Smooth muscle cell (in vitro differentiated cells): ENCODE data around the gene STKLD1. TPM values are rescaled to one million over a fixed set of nuclear protein-coding genes. Genes with fewer than 3 reads are reported as not detected.

Experiments
- DNase-seq: peaks from one replicate; lab custom pipeline; 2025; ENCODE audit not compliant: unreplicated experiment; lab: John Stamatoyannopoulos, UW
- H2AFZ ChIP-seq: fragments of 200-600 bp; sonication (generic); 2 replicates; pipeline ENCODE4 v1.6.0; 2016; ENCODE audit warnings: antibody characterized with exemption, low read depth, mild to moderate bottlenecking
- H3F3A ChIP-seq: fragments of 200-600 bp; sonication (generic); 2 replicates; pipeline ENCODE4 v1.6.0; 2017; ENCODE audit warnings: antibody characterized with exemption, low read depth
- H3K27ac ChIP-seq: fragments of 200-600 bp; sonication (generic); 2 replicates; pipeline ENCODE4 v1.5.1; 2016; ENCODE audit warnings: low read depth, mild to moderate bottlenecking
- H3K27me3 ChIP-seq: fragments of 200-600 bp; sonication (generic); 2 replicates; pipeline ENCODE4 v1.6.1; 2016; ENCODE audit warnings: low read depth, mild to moderate bottlenecking
- H3K36me3 ChIP-seq: fragments of 200-600 bp; sonication (generic); 2 replicates; pipeline ENCODE4 v1.5.1; 2016; ENCODE audit warnings: low read depth
- H3K4me1 ChIP-seq: fragments of 200-600 bp; sonication (generic); 2 replicates; pipeline ENCODE4 v1.5.1; 2016; ENCODE audit warnings: low read depth
- H3K4me2 ChIP-seq: fragments of 200-600 bp; sonication (generic); 2 replicates; pipeline ENCODE4 v1.6.0; 2016; ENCODE audit warnings: mild to moderate bottlenecking
- H3K4me3 ChIP-seq: fragments of 200-600 bp; sonication (generic); 2 replicates; pipeline ENCODE4 v1.5.1; 2016; ENCODE audit warnings: mild to moderate bottlenecking
- H3K79me2 ChIP-seq: fragments of 200-600 bp; sonication (generic); 2 replicates; pipeline ENCODE4 v1.6.0; 2016; ENCODE audit warnings: low read depth, mild to moderate bottlenecking
- H3K9ac ChIP-seq: fragments of 200-600 bp; sonication (generic); 2 replicates; pipeline ENCODE4 v1.6.0; 2016; ENCODE audit warnings: low read depth
- H3K9me3 ChIP-seq: fragments of 200-600 bp; sonication (generic); replicated peaks from 2 replicates; pipeline ENCODE4 v1.5.1; 2016; ENCODE audit warnings: low read depth
- H4K20me1 ChIP-seq: fragments of 200-600 bp; sonication (generic); 2 replicates; pipeline ENCODE4 v1.6.0; 2016; ENCODE audit warnings: low read depth
- WGBS: methylation state at CpG from one replicate; pipeline ENCODE4 v1.1.7; 2016; ENCODE audit warnings: low lambda C conversion rate; 5-methylcytosine and 5-hydroxymethylcytosine counted together
- polyA plus RNA-seq: library from polyadenylated mRNA; unstranded; fragments of >200 nt; fragmentation: Nextera tagmentation; extraction: Ambion mirVana; gene quantifications from 2 replicates; pipeline ENCODE4 v1.2.1, GENCODE V29; 2016
- total RNA-seq: library from RNA; depleted of rRNA; stranded (reverse); fragments of >200 nt; gene quantifications from 2 replicates; pipeline ENCODE4 v1.2.3, GENCODE V29; 2014
- TF ChIP-seq, protein P1 (sequence below): fragments of 200-600 bp; sonication (generic); IDR thresholded peaks from 2 replicates; pipeline ENCODE4 v1.5.1; 2017; ENCODE audit warnings: borderline replicate concordance, mild to moderate bottlenecking, antibody characterized with exemption; ENCODE audit not compliant: insufficient read depth, poor library complexity, severe bottlenecking

The STKLD1 gene
- total and polyA plus RNA-seq, 2 experiments from 2014 or later, result 0.90 to 2.7 TPM

DNA sequence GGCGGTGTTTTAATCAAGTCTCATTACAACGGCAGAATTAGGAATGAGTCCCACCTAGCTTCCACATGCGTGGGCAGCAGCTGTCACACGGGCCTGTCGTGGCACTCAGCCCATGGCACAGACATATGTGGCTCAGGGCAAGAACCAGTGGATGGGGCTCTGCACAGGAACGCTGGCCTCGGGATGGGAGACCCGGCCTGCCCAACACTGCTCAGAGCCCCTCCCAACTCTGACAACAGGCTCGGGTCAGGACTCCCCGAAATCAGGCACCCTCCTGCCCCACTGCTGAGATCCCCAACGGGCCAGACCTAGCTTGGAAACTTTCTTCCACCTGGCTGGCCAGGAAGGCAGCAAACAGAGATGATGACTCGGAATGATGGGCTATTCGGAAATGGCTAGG is 35.2 kb upstream of the STKLD1 start:
- Histone ChIP-seq H2AFZ (no peak overlapping the region), H3K27me3 (no peaks in the 10 kb centered on the region), H3K79me2 (peaks cover 10% of the 10 kb centered on the region), H3K36me3 (no peaks in the 10 kb centered on the region), H3K4me1 (no peaks in the 10 kb centered on the region), H3K4me3 (no peak overlapping the region), H3F3A (no peaks in the 10 kb centered on the region), H3K9me3 (no peaks in the 10 kb centered on the region), H3K9ac (no peak overlapping the region), H3K4me2 (no peak overlapping the region), H4K20me1 (peaks cover 10% of the 10 kb centered on the region), H3K27ac (no peak overlapping the region)
- 94% methylated on average over 13 of the region's 13 CpGs for WGBS
- TF ChIP-seq, protein P1, sequence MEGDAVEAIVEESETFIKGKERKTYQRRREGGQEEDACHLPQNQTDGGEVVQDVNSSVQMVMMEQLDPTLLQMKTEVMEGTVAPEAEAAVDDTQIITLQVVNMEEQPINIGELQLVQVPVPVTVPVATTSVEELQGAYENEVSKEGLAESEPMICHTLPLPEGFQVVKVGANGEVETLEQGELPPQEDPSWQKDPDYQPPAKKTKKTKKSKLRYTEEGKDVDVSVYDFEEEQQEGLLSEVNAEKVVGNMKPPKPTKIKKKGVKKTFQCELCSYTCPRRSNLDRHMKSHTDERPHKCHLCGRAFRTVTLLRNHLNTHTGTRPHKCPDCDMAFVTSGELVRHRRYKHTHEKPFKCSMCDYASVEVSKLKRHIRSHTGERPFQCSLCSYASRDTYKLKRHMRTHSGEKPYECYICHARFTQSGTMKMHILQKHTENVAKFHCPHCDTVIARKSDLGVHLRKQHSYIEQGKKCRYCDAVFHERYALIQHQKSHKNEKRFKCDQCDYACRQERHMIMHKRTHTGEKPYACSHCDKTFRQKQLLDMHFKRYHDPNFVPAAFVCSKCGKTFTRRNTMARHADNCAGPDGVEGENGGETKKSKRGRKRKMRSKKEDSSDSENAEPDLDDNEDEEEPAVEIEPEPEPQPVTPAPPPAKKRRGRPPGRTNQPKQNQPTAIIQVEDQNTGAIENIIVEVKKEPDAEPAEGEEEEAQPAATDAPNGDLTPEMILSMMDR, result no peak
- no peak for DNase-seq

DNA sequence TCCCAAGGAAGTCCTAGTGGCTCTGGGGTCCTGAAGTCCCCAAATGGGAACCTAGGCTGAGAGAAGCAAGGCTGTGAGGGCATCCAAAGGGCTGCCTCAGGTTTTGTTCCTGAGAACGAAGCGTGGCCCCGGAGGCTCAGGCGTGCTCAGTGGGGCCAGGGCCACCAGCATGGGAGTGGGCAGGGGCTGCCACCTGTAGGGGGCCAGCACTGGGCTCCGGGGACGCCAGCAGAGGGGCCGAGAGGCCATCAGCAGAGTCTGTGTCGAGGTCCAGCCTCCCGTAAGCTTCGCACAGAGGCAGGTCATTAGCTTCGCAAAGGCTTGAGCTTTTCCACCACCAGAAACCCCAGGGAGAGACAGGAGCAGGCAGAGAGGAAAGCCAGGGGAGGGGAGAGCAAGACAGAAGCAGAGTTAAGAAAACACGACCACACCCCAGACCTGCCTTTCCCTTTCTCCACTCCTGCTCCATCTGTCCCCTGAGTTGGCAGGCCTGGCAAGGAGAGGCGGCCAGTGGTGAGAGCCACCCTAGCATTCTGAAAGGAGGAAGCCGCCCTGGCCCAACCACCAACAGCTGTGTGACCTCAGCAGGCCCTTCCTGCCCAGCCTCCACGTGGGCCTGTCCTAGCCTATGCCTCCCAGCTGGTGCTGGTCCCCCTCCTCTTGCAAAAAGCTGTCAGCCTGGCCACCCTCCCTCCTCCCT is 34.6 kb upstream of the STKLD1 start:
- no peaks in the 10 kb centered on the region for H3K9me3 ChIP-seq

DNA sequence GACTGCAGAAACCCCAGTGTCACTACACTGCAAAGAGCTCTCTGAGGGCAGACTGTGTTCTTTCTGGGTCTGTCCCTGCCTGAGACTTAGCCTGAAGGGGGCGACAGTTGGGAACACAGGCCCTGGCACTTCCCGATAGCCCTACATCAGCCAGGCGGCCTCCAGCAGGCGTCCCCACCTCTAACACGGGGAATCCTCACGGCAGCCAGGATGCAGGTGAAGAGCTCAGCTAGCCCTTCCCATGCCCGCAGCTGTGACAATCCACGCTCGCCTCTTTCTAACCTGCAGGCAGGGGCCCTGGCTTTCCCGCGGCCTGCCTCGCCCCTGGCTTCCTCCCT is 34.1 kb upstream of the STKLD1 start:
- Histone ChIP-seq H3K79me2 (peaks cover 20% of the 10 kb centered on the region), H3K27me3 (no peaks in the 10 kb centered on the region), H3K9ac (no peak overlapping the region), H2AFZ (no peak overlapping the region), H3K4me1 (peaks cover 6% of the 10 kb centered on the region), H3K4me3 (no peak overlapping the region), H3K9me3 (no peaks in the 10 kb centered on the region), H3F3A (no peaks in the 10 kb centered on the region), H3K36me3 (no peaks in the 10 kb centered on the region), H3K27ac (no peak overlapping the region), H3K4me2 (no peak overlapping the region), H4K20me1 (peaks cover 21% of the 10 kb centered on the region)
- DNase-seq, result no peak
- WGBS, result 83% methylated on average over 12 of the region's 12 CpGs
- TF ChIP-seq, protein P1, result no peak

More for the DNA sequence above, 34.6 kb upstream of the STKLD1 start:
- Histone ChIP-seq H3K36me3 (no peaks in the 10 kb centered on the region), H4K20me1 (peaks cover 16% of the 10 kb centered on the region), H3K4me3 (no peak overlapping the region), H3K4me2 (no peak overlapping the region), H3K27ac (no peak overlapping the region), H2AFZ (no peak overlapping the region), H3F3A (no peaks in the 10 kb centered on the region), H3K27me3 (no peaks in the 10 kb centered on the region), H3K4me1 (peaks cover 1% of the 10 kb centered on the region), H3K79me2 (peaks cover 16% of the 10 kb centered on the region), H3K9ac (no peak overlapping the region)
- TF ChIP-seq, protein P1, result no peak
- no peak for DNase-seq
- whole genome bisulfite sequencing, result 97% methylated on average over 15 of the region's 15 CpGs

DNA sequence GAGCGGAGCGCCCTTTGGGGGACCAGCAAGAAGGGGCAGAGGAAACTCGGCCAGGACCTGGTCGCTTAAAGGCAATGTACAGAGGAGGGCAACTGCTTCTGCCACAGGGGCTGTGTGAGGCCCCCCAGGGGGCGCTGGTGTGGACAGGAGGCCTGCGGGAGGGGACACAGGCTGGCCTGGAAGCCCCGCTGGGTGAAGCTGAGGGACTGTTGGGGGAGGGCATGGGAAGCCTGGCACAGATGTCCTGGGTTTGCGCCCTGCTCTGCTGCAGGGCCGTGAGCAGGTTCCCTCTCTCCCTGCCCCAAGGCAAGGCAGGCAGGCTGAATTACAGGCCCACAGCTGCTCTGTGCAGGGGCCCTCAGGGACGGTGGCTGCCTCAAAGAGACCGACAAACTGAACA is 33.6 kb upstream of the STKLD1 start:
- Histone ChIP-seq H2AFZ (no peak overlapping the region), H3K4me1 (peaks cover 6% of the 10 kb centered on the region), H3K4me2 (no peak overlapping the region), H3K36me3 (no peaks in the 10 kb centered on the region), H3K4me3 (no peak overlapping the region), H3K27ac (no peak overlapping the region), H3K9me3 (no peaks in the 10 kb centered on the region), H3F3A (no peaks in the 10 kb centered on the region), H4K20me1 (peaks cover 22% of the 10 kb centered on the region), H3K79me2 (peaks cover 25% of the 10 kb centered on the region), H3K9ac (no peak overlapping the region), H3K27me3 (no peaks in the 10 kb centered on the region)
- WGBS, result 92% methylated on average over 10 of the region's 11 CpGs
- DNase-seq, result no peak
- TF ChIP-seq, protein P1, result no peak
